HCT116 (cell line): ENCODE data around the gene EHD4. TPM values are rescaled to one million over a fixed set of nuclear protein-coding genes. Genes with fewer than 3 reads are reported as not detected.

Experiments used
- ATAC-seq: fragments of 200-7000 bp; cut with Tn5 transposase; 2 replicates; pipeline ENCODE4 v1.9.1; 2020; ENCODE audit warnings: mild to moderate bottlenecking, moderate library complexity
- BruUV-seq: library from RNA; stranded (reverse); fragments of 400-500 nt; replicated peaks from 2 replicates; lab custom pipeline; 2021; lab: Mats Ljungman, UMichigan
- CTCF ChIA-PET: fragments of 300-600 bp; sonication (Branson Sonifier 250); formaldehyde crosslinking; loops from one replicate; lab custom pipeline; 2021; ENCODE audit warnings: antibody characterized with exemption; lab: Charles Lee
- POLR2A ChIA-PET: fragments of 300-600, 350-600 bp; sonication (Branson Sonifier 250); formaldehyde crosslinking; loops from one replicate; lab custom pipeline; 2021; ENCODE audit warnings: antibody characterized with exemption; lab: Charles Lee
- RAD21 ChIA-PET, 2 experiments: fragments of 300-600 bp; sonication (Branson Sonifier 250); formaldehyde crosslinking; loops; one replicate each; lab custom pipeline; 2023; ENCODE audit warnings: low total read pairs in 2 of 2; ENCODE audit not compliant: uncharacterized antibody in 2 of 2, unreplicated experiment in 2 of 2, low non-redundant PET in 1 of 2; lab: Charles Lee
- DNase-seq: peaks from one replicate; pipeline ENCODE4 v3.0.0-alpha.2; 2010; ENCODE audit warnings: low read depth, low spot score
- H2AFZ ChIP-seq: fragments of 200-600 bp; shearing (Covaris generic), sonication (generic); 2 replicates; pipeline ENCODE4 v1.6.1; 2017; ENCODE audit warnings: low read depth, mixed run types, mixed read lengths, antibody characterized with exemption, low read length; ENCODE audit not compliant: poor library complexity, severe bottlenecking
- H3K27ac ChIP-seq: 2 replicates; pipeline ENCODE4 v1.5.1; 2012; ENCODE audit warnings: low read depth, low read length
- H3K27me3 ChIP-seq: fragments of 200-600 bp; sonication (generic); 2 replicates; pipeline ENCODE4 v1.6.1; 2016; ENCODE audit warnings: mixed run types, low read length, mixed read lengths; ENCODE audit not compliant: insufficient read depth
- H3K36me3 ChIP-seq, 2 experiments: fragments of 200-500 bp in 1 of 2; fragments of 200-600 bp in 1 of 2; sonication (Bioruptor generic) in 1 of 2; sonication (generic) in 1 of 2; 2 replicates each; pipeline versions ENCODE4 v1.5.1 to v1.6.1; 2014 to 2016; ENCODE audit warnings: low read length in 2 of 2, inconsistent platforms in 1 of 2, mixed read lengths in 1 of 2, mixed run types in 1 of 2; ENCODE audit not compliant: insufficient read depth in 2 of 2, control insufficient read depth in 1 of 2
- H3K4me1 ChIP-seq, 2 experiments: fragments of 200-600 bp in 1 of 2; sonication (generic) in 1 of 2; 2 replicates each; pipeline versions ENCODE4 v1.5.1 to v1.6.1; 2012 to 2017; ENCODE audit warnings: low read length in 2 of 2, inconsistent platforms in 1 of 2, mild to moderate bottlenecking in 1 of 2, mixed read lengths in 1 of 2, mixed run types in 1 of 2, moderate library complexity in 1 of 2; ENCODE audit not compliant: insufficient read depth in 2 of 2, control insufficient read depth in 1 of 2
- H3K4me2 ChIP-seq: fragments of 200-600 bp; sonication (generic); 2 replicates; pipeline ENCODE4 v1.6.1; 2017; ENCODE audit warnings: mixed run types, low read length, mixed read lengths
- H3K4me3 ChIP-seq, 2 experiments: fragments of 200-600 bp in 1 of 2; sonication (generic) in 1 of 2; replicated peaks in 1 of 2; 2 replicates each; pipeline ENCODE4 v1.5.1; 2011 to 2016; ENCODE audit warnings: low read length in 2 of 2, control low read depth in 1 of 2, low read depth in 1 of 2, mild to moderate bottlenecking in 1 of 2, mixed read lengths in 1 of 2, mixed run types in 1 of 2
- H3K79me2 ChIP-seq: fragments of 200-600 bp; sonication (generic); 2 replicates; pipeline ENCODE4 v1.6.1; 2017; ENCODE audit warnings: mild to moderate bottlenecking, mixed run types, low read length, moderate library complexity, mixed read lengths; ENCODE audit not compliant: insufficient read depth
- H3K9ac ChIP-seq: fragments of 200-600 bp; sonication (generic); 2 replicates; pipeline ENCODE4 v1.6.1; 2016; ENCODE audit warnings: low read length, mixed read lengths
- H3K9me2 ChIP-seq: fragments of 200-600 bp; sonication (generic), shearing (Covaris generic); 2 replicates; pipeline ENCODE4 v1.6.1; 2017; ENCODE audit warnings: mixed run types, mild to moderate bottlenecking, moderate library complexity; ENCODE audit not compliant: insufficient read depth
- H3K9me3 ChIP-seq, 2 experiments: fragments of 200-500 bp in 1 of 2; fragments of 200-600 bp in 1 of 2; sonication (Bioruptor generic) in 1 of 2; sonication (generic) in 1 of 2; 2 replicates each; pipeline ENCODE4 v1.6.1; 2014 to 2017; ENCODE audit warnings: low read length in 2 of 2, mixed read lengths in 2 of 2, inconsistent platforms in 1 of 2, low read depth in 1 of 2, mild to moderate bottlenecking in 1 of 2, mixed run types in 1 of 2, moderate library complexity in 1 of 2; ENCODE audit not compliant: control insufficient read depth in 1 of 2, insufficient read depth in 1 of 2
- H4K20me1 ChIP-seq: fragments of 200-600 bp; sonication (generic), shearing (Covaris generic); 2 replicates; pipeline ENCODE4 v1.6.1; 2017; ENCODE audit warnings: mixed run types, mild to moderate bottlenecking, moderate library complexity; ENCODE audit not compliant: insufficient read depth
- EGR1 ChIP-seq: IDR thresholded peaks from 2 replicates; pipeline ENCODE4 v1.6.1; 2012; ENCODE audit warnings: low read depth
- EZH2phosphoT487 ChIP-seq: fragments of 200-600 bp; IDR thresholded peaks from 2 replicates; pipeline ENCODE4 v1.6.1; 2018; ENCODE audit warnings: antibody characterized with exemption, borderline replicate concordance
- FOSL1 ChIP-seq: IDR thresholded peaks from 2 replicates; pipeline ENCODE4 v1.6.1; 2012; ENCODE audit warnings: low read depth
- RAD21 ChIP-seq: IDR thresholded peaks from 2 replicates; pipeline ENCODE4 v1.6.1; 2012; ENCODE audit warnings: low read depth, mild to moderate bottlenecking
- TCF7L2 ChIP-seq: IDR thresholded peaks from 2 replicates; pipeline ENCODE4 v1.7.0; 2011; ENCODE audit warnings: borderline replicate concordance, inconsistent platforms; ENCODE audit not compliant: insufficient read depth, insufficient read length; ENCODE audit errors: extremely low read depth
- YY1 ChIP-seq: IDR thresholded peaks from 2 replicates; pipeline ENCODE4 v1.6.1; 2011; ENCODE audit warnings: low read length, low read depth, moderate library complexity, mild to moderate bottlenecking; ENCODE audit not compliant: insufficient replicate concordance; ENCODE audit errors: extremely low read depth
- intact Hi-C: fragments of 100-400 bp; cut with micrococcal nuclease; formaldehyde crosslinking; loops from 2 replicates; pipeline ENCODE4 v1.10.0; 2022
- total RNA-seq: library from RNA; stranded (reverse); gene quantifications from one replicate; pipeline ENCODE4 v1.2.1, GENCODE V29; 2021; ENCODE audit not compliant: unreplicated experiment
- TF ChIP-seq, protein P1 (sequence below): IDR thresholded peaks from 2 replicates; pipeline ENCODE4 v1.6.1; 2011; ENCODE audit warnings: mild to moderate bottlenecking, low read length, moderate library complexity; ENCODE audit not compliant: insufficient replicate concordance; ENCODE audit errors: extremely low read depth
- TF ChIP-seq, protein P2 (sequence below): IDR thresholded peaks from 2 replicates; pipeline ENCODE4 v1.6.1; 2012
- TF ChIP-seq, protein P3 (sequence below): IDR thresholded peaks from 2 replicates; pipeline ENCODE4 v1.6.1; 2012

EHD4 gene
- total RNA-seq, 1 experiment from 2014 or later: 28.0 TPM

DNA sequence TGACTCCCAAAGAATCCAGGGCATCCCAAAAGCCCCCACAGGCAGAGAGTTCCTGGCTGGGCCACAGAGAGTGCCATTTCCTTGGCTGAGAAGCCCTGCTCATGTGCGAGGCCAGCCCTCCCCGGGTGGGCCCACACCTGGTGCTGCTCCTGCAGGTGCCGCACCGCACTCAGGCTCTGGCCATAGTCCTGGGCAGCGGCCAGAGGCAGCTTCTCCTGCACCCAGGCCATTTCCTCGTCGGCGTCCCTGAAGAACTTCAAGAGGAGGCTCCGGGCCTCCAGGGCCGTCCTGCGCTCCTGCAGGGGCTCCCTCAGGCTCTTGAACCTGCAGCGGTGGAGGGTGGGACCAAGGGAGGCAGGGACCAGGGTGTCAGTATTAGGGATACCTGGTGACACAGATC, 115.6 kb downstream of the EHD4 start:
- H3K9me3 ChIP-seq: no peaks in the 10 kb centered on the region
- DNase-seq: no peak
- no peaks in the 10 kb centered on the region for H3K4me1 ChIP-seq
- no peaks in the 10 kb centered on the region for H3K9me2 ChIP-seq
- POLR2A ChIA-PET: no interaction called here
- no peak overlapping the region for H3K9ac ChIP-seq
- H4K20me1 ChIP-seq: no peaks in the 10 kb centered on the region
- H3K79me2 ChIP-seq: no peaks in the 10 kb centered on the region
- no peak for ATAC-seq
- RAD21 ChIA-PET: no interaction called here
- BruUV-seq: no TSS peak
- no peaks in the 10 kb centered on the region for H3K27me3 ChIP-seq
- no peak for TF ChIP-seq YY1
- TF ChIP-seq EGR1: no peak
- TF ChIP-seq, protein P1, sequence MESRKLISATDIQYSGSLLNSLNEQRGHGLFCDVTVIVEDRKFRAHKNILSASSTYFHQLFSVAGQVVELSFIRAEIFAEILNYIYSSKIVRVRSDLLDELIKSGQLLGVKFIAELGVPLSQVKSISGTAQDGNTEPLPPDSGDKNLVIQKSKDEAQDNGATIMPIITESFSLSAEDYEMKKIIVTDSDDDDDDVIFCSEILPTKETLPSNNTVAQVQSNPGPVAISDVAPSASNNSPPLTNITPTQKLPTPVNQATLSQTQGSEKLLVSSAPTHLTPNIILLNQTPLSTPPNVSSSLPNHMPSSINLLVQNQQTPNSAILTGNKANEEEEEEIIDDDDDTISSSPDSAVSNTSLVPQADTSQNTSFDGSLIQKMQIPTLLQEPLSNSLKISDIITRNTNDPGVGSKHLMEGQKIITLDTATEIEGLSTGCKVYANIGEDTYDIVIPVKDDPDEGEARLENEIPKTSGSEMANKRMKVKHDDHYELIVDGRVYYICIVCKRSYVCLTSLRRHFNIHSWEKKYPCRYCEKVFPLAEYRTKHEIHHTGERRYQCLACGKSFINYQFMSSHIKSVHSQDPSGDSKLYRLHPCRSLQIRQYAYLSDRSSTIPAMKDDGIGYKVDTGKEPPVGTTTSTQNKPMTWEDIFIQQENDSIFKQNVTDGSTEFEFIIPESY: no peak
- no peak for TF ChIP-seq FOSL1
- no peak for TF ChIP-seq TCF7L2
- TF ChIP-seq EZH2phosphoT487: no peak
- TF ChIP-seq, protein P2, sequence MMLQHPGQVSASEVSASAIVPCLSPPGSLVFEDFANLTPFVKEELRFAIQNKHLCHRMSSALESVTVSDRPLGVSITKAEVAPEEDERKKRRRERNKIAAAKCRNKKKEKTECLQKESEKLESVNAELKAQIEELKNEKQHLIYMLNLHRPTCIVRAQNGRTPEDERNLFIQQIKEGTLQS: no peak
- TF ChIP-seq, protein P3, sequence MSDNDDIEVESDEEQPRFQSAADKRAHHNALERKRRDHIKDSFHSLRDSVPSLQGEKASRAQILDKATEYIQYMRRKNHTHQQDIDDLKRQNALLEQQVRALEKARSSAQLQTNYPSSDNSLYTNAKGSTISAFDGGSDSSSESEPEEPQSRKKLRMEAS: no peak
- TF ChIP-seq RAD21: no peak
- H3K36me3 ChIP-seq: no peaks in the 10 kb centered on the region
- H3K4me3 ChIP-seq: no peak overlapping the region
- H3K27ac ChIP-seq: no peak overlapping the region
- intact Hi-C loops: no loop called here
- H3K4me2 ChIP-seq: no peak overlapping the region
- CTCF ChIA-PET: no interaction called here
- H2AFZ ChIP-seq: no peak overlapping the region
